Vagina (tissue), 2 donors: ENCODE results near the gene ITIH6.

Source experiments
- POLR2A ChIP-seq, 2 donors: fragments of 450-650 bp; IDR thresholded peaks; one replicate each; pipeline ENCODE4 v1.6.1; 2017; ENCODE audit warnings: antibody characterized with exemption in 2 of 2, mild to moderate bottlenecking in 2 of 2, moderate library complexity in 2 of 2
- POLR2AphosphoS5 ChIP-seq, 2 donors: sonication (generic); formaldehyde crosslinking; IDR thresholded peaks; one replicate each; pipeline ENCODE4 v1.9.0; 2017; ENCODE audit warnings: antibody characterized with exemption in 2 of 2, mild to moderate bottlenecking in 2 of 2, low read depth in 1 of 2; ENCODE audit not compliant: insufficient read depth in 1 of 2
- TF ChIP-seq, protein P1 (sequence below), 3 experiments: fragments of 450-650 bp in 2 of 3; fragments of 200-600 bp in 1 of 3; sonication (generic) in 1 of 3; IDR thresholded peaks; one replicate each; pipeline ENCODE4 v1.5.1; 2017 to 2019; ENCODE audit warnings: antibody characterized with exemption in 3 of 3, mild to moderate bottlenecking in 2 of 3, moderate library complexity in 2 of 3

DNA sequence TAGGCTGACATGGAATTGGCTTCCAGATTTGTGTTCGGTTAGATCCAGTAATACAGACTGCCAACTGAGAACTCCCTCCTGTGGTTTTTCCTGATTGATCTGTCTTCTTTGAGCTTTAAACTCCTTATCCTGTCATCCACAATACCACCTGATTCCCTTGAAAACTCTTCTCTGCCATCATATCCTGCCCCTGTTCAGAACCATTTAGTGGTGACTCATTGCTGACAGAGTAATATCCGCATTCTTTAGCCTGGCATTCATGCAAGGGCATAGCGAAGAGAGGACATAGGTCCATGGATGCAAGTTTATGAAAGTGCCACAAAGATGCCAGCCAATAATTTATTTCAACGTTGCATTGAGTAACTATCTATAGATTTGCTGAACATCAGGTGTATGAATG is 76.6 kb downstream of the ITIH6 start:
- TF ChIP-seq, protein P1, sequence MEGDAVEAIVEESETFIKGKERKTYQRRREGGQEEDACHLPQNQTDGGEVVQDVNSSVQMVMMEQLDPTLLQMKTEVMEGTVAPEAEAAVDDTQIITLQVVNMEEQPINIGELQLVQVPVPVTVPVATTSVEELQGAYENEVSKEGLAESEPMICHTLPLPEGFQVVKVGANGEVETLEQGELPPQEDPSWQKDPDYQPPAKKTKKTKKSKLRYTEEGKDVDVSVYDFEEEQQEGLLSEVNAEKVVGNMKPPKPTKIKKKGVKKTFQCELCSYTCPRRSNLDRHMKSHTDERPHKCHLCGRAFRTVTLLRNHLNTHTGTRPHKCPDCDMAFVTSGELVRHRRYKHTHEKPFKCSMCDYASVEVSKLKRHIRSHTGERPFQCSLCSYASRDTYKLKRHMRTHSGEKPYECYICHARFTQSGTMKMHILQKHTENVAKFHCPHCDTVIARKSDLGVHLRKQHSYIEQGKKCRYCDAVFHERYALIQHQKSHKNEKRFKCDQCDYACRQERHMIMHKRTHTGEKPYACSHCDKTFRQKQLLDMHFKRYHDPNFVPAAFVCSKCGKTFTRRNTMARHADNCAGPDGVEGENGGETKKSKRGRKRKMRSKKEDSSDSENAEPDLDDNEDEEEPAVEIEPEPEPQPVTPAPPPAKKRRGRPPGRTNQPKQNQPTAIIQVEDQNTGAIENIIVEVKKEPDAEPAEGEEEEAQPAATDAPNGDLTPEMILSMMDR (IDR thresholded peaks at IDR 0.05), result no peak
- TF ChIP-seq POLR2AphosphoS5 (IDR thresholded peaks at IDR 0.05; ENCODE audit: insufficient read depth in 1 of 2, low read depth in 1 of 2) (no peak), POLR2A (IDR thresholded peaks at IDR 0.05) (no peak)
